Gastrocnemius medialis (tissue), 4 donors: ENCODE data around the gene ATP10A. TPM values are rescaled to one million over a fixed set of nuclear protein-coding genes. Genes with fewer than 3 reads are reported as not detected.
A peak's percentile ranks its signal among the peaks of the same experiment; 100 is the strongest.

ENCODE experiments used
- ATAC-seq, 2 donors: fragments of 150-250 bp; one replicate each; pipeline ENCODE4 v1.9.1; 2016
- DNase-seq, 2 donors: peaks; one replicate each; pipeline ENCODE4 v3.0.0-alpha.2; 2019
- H3K27ac ChIP-seq, 4 donors: fragments of 200-600 bp; sonication (generic); 1 replicate in 1 of 4; 2 replicates in 3 of 4; pipeline ENCODE4 v1.5.1; 2016 to 2018; ENCODE audit warnings: mild to moderate bottlenecking in 2 of 4, moderate library complexity in 1 of 4
- H3K27me3 ChIP-seq, 3 donors: fragments of 200-600 bp; sonication (generic) in 2 of 3; 1 replicate in 1 of 3; 2 replicates in 2 of 3; pipeline versions ENCODE4 v1.5.1 to v1.6.0; 2016 to 2019; ENCODE audit warnings: mild to moderate bottlenecking in 1 of 3, moderate library complexity in 1 of 3
- H3K36me3 ChIP-seq, 2 donors: fragments of 200-600 bp; sonication (generic) in 1 of 2; one replicate each; pipeline ENCODE4 v1.5.1; 2017 to 2018
- H3K4me1 ChIP-seq, 2 donors: fragments of 200-600 bp; sonication (generic) in 1 of 2; one replicate each; pipeline ENCODE4 v1.5.1; 2016 to 2017; ENCODE audit warnings: mild to moderate bottlenecking in 2 of 2
- H3K4me3 ChIP-seq, 4 donors: fragments of 200-600 bp; sonication (generic) in 3 of 4; 1 replicate in 1 of 4; 2 replicates in 3 of 4; pipeline ENCODE4 v1.5.1; 2016 to 2019; ENCODE audit warnings: mild to moderate bottlenecking in 2 of 4
- H3K9me3 ChIP-seq, 3 donors: fragments of 200-600 bp; sonication (generic) in 2 of 3; 1 replicate in 1 of 3; 2 replicates in 2 of 3; pipeline ENCODE4 v1.5.1; 2016 to 2019
- POLR2A ChIP-seq, 2 donors: fragments of 450-650 bp; IDR thresholded peaks; one replicate each; pipeline ENCODE4 v1.6.1; 2017; ENCODE audit warnings: antibody characterized with exemption in 2 of 2, mild to moderate bottlenecking in 2 of 2, moderate library complexity in 2 of 2
- in situ Hi-C, 4 donors: fragments of 200-750 bp; cut with MboI; loops; one replicate each; pipeline versions ENCODE4 v1.15.0 to v1.8.0; 2017; ENCODE audit warnings: low sequenced_read_pairs in 4 of 4
- intact Hi-C: fragments of 100-400 bp; cut with DNase I; formaldehyde crosslinking; loops from one replicate; pipeline ENCODE4 v1.15.1; 2023; ENCODE audit warnings: low total_unique reads
- total RNA-seq, 4 donors: library from RNA; depleted of rRNA; stranded (reverse); fragments of >200 nt; gene quantifications; one replicate each; pipeline versions ENCODE4 v1.1.0 to v1.2.3, GENCODE V29; 2016
- TF ChIP-seq, protein P1 (sequence below), 5 experiments: fragments of 450-650 bp in 3 of 5; fragments of 200-600 bp in 2 of 5; sonication (generic) in 2 of 5; IDR thresholded peaks in 4 of 5; conservative IDR thresholded peaks in 1 of 5; 1 replicate in 4 of 5; 2 replicates in 1 of 5; pipeline ENCODE4 v1.5.1; 2016 to 2019; ENCODE audit warnings: antibody characterized with exemption in 5 of 5, mild to moderate bottlenecking in 3 of 5, moderate library complexity in 3 of 5

ATP10A gene
- total RNA-seq, 4 donors from 2014 or later = 0.36 to 0.56 (median 0.47) TPM

DNA sequence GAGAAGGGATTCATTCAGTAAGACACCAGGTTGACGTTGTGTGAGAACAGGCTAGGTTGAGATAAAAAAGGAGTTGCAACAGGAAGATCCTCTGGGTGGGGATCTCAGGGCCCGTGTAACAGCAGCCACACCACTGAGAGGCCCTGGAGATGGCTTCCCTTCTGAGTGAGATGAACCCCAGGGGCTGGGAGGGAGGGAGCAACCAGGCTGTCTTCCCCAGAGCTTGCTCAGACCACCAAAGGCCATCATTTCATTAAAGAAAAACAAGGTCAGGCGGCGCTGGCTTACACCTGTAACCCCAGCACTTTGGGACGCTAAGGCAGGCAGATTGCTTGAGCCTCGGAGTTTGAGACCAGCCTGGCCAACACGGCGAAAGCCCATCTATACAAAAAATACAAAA, 187.7 kb downstream of the ATP10A start:
- H3K9me3 ChIP-seq = no peaks in the 10 kb centered on the region
- H3K27me3 ChIP-seq = no peaks in the 10 kb centered on the region
- H3K4me1 ChIP-seq = peaks cover 61 to 75% of the 10 kb centered on the region in 2 donors
- DNase-seq (no peak), ATAC-seq (peak in 1 of 2 donors; percentile 11)
- no peak for TF ChIP-seq POLR2A (IDR thresholded peaks at IDR 0.05)
- TF ChIP-seq, protein P1, sequence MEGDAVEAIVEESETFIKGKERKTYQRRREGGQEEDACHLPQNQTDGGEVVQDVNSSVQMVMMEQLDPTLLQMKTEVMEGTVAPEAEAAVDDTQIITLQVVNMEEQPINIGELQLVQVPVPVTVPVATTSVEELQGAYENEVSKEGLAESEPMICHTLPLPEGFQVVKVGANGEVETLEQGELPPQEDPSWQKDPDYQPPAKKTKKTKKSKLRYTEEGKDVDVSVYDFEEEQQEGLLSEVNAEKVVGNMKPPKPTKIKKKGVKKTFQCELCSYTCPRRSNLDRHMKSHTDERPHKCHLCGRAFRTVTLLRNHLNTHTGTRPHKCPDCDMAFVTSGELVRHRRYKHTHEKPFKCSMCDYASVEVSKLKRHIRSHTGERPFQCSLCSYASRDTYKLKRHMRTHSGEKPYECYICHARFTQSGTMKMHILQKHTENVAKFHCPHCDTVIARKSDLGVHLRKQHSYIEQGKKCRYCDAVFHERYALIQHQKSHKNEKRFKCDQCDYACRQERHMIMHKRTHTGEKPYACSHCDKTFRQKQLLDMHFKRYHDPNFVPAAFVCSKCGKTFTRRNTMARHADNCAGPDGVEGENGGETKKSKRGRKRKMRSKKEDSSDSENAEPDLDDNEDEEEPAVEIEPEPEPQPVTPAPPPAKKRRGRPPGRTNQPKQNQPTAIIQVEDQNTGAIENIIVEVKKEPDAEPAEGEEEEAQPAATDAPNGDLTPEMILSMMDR (IDR thresholded peaks at IDR 0.05 in 4 of 5, conservative IDR thresholded peaks at IDR 0.05 in 1 of 5) = no peak
- H3K36me3 ChIP-seq = no peaks in the 10 kb centered on the region
- peak overlapping the region; percentile 79 to 87 (median 81) for H3K27ac ChIP-seq
- H3K4me3 ChIP-seq = no peak overlapping the region
- in situ Hi-C loops = no loop called here
- intact Hi-C loops = loop anchor here (5.0 to 10.0 kb wide), 2 partner anchors 227 to 331 kb away; no protein-coding TSS in a partner anchor

DNA sequence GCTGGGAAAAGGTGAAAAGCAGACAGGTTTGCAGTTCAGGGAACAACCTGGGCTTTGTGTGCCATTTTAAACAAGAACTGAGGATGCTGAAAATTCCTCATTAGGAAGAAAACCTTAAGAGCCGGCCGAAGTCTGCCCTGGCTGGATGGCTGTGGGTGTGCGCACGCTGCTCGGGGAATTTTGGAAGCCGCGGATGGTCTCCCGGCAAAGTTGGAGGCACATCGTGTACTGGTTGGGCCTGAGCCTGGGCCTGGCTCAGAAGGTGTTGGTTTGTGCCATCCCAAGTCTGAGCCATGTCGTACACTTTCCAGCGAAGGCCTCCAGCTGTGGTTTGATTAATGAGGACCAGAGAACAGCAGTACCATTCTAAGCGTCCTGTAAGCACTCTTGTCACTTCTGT, 188.2 kb downstream of the ATP10A start:
- peak in 1 of 2 donors; percentile 20 for TF ChIP-seq POLR2A (IDR thresholded peaks at IDR 0.05)
- TF ChIP-seq, protein P1 (IDR thresholded peaks at IDR 0.05 in 4 of 5, conservative IDR thresholded peaks at IDR 0.05 in 1 of 5) = no peak

DNA sequence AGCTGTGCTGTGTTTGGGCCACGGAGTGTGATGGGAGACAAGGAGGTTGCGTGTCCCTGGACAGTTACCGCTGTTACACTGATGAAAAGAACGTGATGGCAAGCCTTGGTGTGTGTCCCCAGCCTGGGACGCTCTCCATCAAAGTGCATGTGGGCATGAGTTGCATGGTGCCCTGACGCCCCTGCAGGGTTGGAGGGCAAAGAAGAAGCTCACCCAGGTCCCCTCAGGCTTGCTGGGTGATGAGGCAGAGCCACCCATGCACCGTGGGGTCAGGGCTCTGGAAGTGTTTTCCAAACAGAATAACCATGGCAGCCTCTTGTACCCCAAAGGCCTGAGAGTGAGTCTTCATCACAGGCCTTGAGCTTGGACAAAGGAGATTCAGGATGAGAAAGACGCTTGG, 189.2 kb downstream of the ATP10A start:
- Histone ChIP-seq H3K36me3 (no peaks in the 10 kb centered on the region), H3K4me3 (no peak overlapping the region), H3K27me3 (no peaks in the 10 kb centered on the region), H3K4me1 (peaks cover 70 to 81% of the 10 kb centered on the region in 2 donors), H3K9me3 (no peaks in the 10 kb centered on the region), H3K27ac (peak overlapping the region in 1 of 4 donors; percentile 81)
- DNase-seq = no peak
- ATAC-seq = no peak
- TF ChIP-seq, protein P1 (IDR thresholded peaks at IDR 0.05 in 4 of 5, conservative IDR thresholded peaks at IDR 0.05 in 1 of 5) = no peak
- TF ChIP-seq POLR2A (IDR thresholded peaks at IDR 0.05) = no peak
- intact Hi-C loops = loop anchor here (5.0 to 10.0 kb wide), 4 partner anchors 107 to 717 kb away; partner anchors contain the start of gene UBE3A
- in situ Hi-C loops = no loop called here

More for the DNA sequence above, 188.2 kb downstream of the ATP10A start:
- Histone ChIP-seq H3K36me3 (no peaks in the 10 kb centered on the region), H3K4me1 (peaks cover 66 to 79% of the 10 kb centered on the region in 2 donors), H3K9me3 (no peaks in the 10 kb centered on the region), H3K4me3 (no peak overlapping the region), H3K27me3 (no peaks in the 10 kb centered on the region), H3K27ac (peak overlapping the region; percentile 79 to 87 (median 81))
- ATAC-seq = peak; percentile 73 to 74
- in situ Hi-C loops (no loop called here), intact Hi-C loops (loop anchor here (5.0 to 10.0 kb wide), 5 partner anchors 108 to 718 kb away; partner anchors contain the start of gene UBE3A)
- peak; percentile 80 to 91 for DNase-seq

DNA sequence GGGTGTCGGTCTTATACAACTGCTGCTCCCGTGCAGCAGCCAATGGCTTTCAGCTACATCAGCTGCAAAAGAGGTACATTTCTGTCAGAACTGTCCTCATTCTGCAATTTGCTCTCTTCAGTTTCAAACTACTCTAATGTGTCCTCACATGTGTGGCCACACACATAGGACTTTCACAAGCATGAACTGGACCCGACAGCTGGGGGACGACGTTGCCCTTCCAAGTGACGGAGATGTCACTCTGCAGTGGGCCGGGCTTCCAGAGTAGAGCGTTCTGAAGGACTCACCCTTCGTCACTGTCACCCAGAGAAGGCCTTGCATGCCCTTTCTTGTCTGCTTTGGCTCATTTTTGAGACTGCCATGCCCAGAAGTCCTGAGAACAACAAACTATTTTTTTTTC, 189.8 kb downstream of the ATP10A start:
- TF ChIP-seq, protein P1 (IDR thresholded peaks at IDR 0.05 in 4 of 5, conservative IDR thresholded peaks at IDR 0.05 in 1 of 5) = no peak
- no peak for TF ChIP-seq POLR2A (IDR thresholded peaks at IDR 0.05)
- DNase-seq = peak in 1 of 2 donors; percentile 66
- peak in 1 of 2 donors; percentile 16 for ATAC-seq
- no peaks in the 10 kb centered on the region for H3K9me3 ChIP-seq
- peaks cover 64 to 75% of the 10 kb centered on the region in 2 donors for H3K4me1 ChIP-seq
- intact Hi-C loops = loop anchor here (5.0 to 10.0 kb wide), 4 partner anchors 106 to 716 kb away; partner anchors contain the start of gene UBE3A
- in situ Hi-C loops = no loop called here
- no peaks in the 10 kb centered on the region for H3K36me3 ChIP-seq
- H3K27me3 ChIP-seq = no peaks in the 10 kb centered on the region
- no peak overlapping the region for H3K4me3 ChIP-seq
- peak overlapping the region in 1 of 4 donors; percentile 81 for H3K27ac ChIP-seq
